GM19467 (cell line): ENCODE measurements around the gene ZNF239.
"Not testable (repeated sequence)": the region's sequence is repeated elsewhere in the genome, so short reads cannot be mapped to it uniquely, and the experiment has no call there.

Experiments
- ATAC-seq: cut with Tn5 transposase; IDR thresholded peaks from one replicate; pipeline ENCODE4 v1.9.1; 2021; ENCODE audit warnings: mild to moderate bottlenecking, moderate library complexity; ENCODE audit not compliant: unreplicated experiment

ZNF239 gene

DNA sequence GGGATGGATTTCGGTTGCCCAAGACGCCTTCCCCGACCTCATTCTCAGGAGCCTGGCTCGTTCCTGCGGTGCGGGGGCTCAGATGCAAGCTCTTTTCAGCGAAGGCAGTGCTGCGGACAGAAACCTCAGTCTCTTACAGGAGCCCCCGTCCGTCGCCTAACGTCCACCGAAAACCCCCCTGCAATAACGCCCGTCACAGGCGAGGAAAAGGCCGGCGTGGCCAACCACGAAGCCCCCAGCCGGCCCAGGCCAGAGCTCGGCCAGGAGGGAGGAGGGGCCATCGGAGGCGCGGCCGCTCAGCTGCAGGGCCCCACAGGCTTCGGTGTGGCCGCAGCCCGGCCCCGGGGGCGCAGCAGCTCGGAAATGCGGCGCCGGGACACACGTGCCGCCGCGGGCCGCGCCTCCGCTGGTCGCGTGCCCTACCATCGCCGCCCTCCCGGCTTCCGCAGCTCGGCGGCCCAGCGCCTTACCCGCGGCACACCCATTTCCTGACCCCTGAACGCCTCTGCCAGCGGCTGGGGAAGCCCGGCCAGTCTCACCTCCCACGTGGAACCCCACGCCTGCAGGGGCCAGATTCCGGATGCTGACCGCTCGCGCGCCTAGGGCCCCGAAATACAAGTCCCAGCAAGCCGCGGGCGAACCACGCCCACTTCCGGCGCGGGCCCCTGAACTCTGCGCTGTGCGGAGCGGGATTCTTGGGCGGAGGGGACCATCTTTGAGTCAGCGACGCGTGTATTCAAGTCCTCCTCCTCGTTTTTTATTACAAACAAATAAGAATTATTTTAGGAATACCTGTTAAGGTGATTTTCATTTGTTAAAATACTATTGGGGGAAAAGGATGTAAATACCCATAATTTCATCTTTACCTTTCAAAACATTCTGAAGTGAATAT is at the start of gene ZNF239:
TSS of gene ZNF239 (minus strand) at position 616 of the 892 bp plus-strand sequence. CDS start 16,537 bp downstream, outside the sequence.
- ATAC-seq = peak; percentile 94

- ATAC-seq = no peak
These were observed 48.9 kb upstream of the ZNF239 start for GRCh38 chr10:43623351-43623750.

DNA sequence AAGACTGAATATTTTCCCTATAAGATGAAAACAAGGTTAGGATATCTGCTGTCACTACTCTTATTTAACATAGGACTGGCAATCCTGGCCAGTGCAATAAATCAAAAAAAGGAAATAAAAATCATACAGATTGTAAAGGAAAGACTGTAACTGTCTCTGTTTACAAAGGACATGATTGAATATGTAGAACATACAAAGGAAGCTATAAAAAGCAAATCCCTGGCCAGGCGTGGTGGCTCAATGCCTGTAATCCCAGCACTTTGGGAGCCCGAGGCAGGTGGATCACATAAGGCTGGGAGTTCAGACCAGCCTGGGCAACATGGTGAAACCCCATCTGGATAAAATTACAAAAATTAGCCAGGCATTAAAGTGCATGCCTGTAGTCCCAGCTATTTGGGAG is 47.6 kb upstream of the ZNF239 start:
- ATAC-seq = no peak

DNA sequence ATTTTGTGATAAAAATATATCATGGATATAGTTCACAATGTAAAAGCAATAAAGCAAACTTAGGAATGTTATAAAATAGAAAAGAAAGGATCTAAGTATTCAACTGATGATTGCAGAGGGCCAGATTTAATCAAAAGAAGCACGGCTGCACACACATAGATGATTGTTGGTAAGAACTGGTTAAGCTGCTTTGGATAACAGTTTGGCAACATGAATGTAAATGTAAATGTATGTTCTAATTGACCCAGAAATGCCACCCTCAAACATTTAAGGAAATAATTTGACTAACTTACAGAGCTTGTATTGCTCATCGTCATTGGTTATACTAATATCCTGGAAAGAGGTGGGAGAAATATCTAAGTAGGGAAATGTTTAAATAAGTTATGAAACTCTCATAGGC is 45.0 kb upstream of the ZNF239 start:
- no peak for ATAC-seq

GRCh38 chr10:43616697-43617370 is 42.4 kb upstream of the ZNF239 start:
- no peak for ATAC-seq

DNA sequence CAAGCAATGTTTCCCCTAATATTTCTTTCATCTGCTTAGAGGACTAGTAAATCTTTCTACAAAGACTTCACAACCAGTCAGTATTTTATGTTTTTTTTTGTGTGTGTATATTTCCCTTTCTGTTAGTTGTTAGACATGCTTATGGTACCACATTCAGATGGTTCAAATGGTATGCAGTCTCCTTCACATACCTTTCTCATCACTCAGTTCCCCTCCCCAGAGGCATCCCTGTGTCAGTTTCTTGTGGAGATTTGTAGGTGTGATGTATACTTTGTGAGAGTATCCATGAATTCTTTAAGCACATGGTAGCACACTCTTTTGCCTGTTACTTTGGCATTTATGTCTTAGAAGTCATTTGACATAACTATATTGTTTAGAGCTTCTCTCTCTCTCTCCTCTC is 36.2 kb upstream of the ZNF239 start:
- ATAC-seq = no peak

- no peak for ATAC-seq
These were observed 32.8 kb upstream of the ZNF239 start for GRCh38 chr10:43607199-43607573.

DNA sequence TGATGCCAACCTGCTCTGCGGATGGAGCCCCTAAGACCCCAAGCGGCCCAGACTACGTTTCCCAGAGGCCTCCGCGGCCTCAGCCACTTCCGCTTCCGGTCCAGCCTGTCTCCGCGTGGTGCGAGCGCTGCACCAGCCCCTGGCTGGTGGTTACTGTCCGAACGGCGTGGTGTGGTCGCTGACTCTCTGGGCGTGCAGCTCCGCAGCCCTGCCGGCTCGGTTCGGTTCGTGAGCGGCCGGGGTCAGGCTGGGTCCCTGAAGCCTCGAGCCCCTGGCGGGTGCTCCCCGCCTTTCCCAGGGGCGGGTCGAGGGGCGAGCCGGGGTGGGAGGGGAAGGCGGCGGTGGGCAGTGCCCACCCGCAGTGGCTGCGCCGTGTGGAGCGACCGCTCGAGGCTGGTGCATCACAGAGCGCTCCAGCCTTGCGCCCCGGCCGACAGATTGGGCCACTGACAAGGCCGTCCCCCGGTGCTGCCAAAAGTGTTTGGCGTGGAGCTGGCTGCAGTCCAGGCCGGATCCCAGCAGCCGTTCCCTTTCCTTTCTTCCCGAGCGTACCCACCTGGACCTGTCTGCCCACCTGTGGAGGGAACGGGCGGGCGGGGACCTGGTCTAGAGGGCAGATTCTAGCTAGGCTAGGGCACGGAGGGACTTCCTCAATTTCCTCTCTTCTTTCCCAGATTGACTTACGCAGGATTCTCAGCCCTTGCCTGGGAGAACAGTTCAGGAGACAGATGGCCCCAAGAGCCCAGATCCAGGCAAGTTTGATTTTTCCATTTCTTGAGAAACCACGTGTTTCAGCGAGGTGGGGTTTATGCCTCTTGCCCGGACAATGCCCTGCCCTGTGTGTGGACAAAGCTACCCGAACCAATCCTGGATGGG is 32.1 kb upstream of the ZNF239 start, which contains the start of gene ZNF485:
TSS of gene ZNF485 (plus strand) at position 116 of the 876 bp plus-strand sequence. CDS start at position 729, 613 bp downstream.
- ATAC-seq = peak; percentile 98

DNA sequence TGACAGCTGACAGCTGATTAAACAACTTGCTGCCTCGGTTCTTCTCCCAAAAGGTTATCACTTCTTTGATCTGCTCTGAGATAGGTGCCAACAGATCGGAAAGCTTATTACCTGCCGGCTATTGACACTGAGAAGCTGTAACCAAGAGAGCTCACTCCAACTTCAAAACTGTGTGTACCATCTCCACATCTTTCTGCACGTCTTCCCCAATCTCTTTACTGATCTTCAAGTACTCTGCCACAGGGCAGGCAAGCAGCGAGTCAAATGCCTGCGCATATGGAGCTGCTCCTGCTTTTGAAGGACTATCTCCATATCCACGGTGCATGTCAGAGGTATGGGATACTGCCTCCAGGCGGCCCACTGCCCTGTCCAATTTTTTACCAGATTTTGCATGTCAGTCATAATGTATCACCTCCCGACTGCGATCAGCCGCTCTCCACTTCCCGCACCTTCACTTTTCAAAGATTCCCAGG is 31.5 kb upstream of the ZNF239 start:
- no peak for ATAC-seq

DNA sequence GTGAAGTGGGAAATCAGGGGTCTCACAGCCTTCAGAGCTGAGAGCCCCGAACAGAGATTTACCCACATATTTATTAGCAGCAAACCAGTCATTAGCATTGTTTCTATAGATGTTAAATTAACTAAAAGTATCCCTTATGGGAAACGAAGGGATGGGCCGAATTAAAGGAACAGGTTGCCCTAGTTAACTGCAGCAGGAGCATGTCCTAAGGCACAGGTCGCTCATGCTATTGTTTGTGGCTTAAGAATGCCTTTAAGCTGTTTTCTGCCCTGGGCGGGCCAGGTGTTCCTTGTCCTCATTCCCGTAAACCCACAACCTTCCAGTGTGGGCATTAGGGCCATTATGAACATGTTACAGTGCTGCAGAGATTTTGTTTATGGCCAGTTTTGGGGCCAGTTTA is 27.2 kb upstream of the ZNF239 start:
- not testable (repeated sequence) for ATAC-seq

- ATAC-seq = no peak
These were observed 24.9 kb upstream of the ZNF239 start for GRCh38 chr10:43599333-43599732.

DNA sequence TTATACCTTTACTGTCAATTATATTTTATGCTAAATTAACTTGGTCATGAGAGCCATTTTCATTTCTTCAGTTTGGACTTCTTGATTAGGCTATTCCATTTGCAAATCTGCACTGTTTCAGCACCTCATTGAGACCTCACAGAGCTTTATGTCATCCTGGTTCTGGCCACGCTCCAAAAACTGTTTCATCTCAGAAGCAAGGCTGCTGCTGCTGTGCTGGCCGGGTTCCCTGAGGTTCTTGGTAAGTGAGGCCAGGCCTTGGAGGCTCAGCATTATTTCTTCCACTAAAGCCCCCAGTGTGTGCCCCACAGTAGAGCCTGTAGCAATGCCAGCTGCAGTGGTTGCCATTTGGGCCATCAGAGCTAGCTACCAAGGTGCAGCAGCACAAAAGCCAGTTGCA is 24.0 kb upstream of the ZNF239 start:
- ATAC-seq = no peak

- ATAC-seq = no peak
These were observed 22.1 kb upstream of the ZNF239 start for GRCh38 chr10:43596546-43596945.

DNA sequence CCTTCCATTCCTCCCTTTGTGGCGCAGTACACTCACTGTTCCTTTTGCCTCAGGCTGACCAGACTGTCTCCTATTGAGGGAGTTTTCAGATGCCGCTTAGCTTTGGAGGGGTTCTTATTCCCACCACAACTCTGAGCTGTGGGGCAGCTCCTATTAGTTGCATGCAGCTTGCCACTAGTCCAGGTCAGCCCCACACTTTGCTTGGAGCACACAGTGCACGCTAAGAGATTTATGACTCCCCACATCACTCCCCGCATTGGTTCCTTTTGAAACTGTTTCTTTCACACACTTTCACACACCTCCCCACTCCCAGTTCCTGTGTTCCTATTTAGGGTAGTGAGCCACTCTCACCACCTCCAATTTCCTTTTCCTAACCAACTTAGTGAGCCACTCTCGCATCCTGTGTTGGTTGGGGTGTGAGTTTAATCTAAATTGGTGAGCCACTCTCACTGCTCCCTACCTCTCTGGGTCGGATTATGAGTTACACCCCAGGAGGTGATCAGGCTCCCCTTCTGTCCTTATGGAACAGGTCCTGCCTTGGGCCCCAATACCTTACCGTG is 21.4 kb upstream of the ZNF239 start:
- peak; percentile 51 for ATAC-seq

DNA sequence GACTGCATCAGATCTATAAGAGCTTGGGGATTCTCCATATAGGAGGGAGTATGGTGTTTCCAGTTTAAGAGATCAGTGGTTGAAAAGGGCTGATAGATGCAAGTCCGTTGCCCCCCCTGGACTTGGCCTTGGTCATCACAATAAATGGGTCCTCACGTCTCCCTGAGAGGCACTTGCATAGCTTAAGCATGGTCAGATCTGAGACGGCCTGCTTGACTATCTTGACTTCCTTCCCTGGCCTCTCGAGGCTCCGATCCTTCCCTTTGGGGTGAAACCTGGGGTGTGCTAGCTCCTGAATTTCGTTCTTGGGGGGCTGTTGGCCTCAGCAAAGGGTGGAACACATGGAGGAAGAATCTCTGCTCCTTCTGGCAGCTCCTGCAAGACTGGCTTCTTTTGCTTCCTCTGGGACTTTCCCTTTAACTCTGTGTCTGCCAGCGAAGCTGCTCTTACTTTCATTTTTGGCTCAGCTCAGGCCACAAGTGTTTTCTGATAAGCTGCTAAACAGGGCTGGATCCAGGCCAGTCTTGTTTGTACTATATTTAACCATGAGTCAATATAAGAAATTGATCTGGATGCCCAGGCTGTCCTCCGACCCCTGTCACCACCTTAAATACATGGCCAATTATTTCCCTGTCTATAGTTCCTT is 20.7 kb upstream of the ZNF239 start:
- peak; percentile 88 for ATAC-seq

DNA sequence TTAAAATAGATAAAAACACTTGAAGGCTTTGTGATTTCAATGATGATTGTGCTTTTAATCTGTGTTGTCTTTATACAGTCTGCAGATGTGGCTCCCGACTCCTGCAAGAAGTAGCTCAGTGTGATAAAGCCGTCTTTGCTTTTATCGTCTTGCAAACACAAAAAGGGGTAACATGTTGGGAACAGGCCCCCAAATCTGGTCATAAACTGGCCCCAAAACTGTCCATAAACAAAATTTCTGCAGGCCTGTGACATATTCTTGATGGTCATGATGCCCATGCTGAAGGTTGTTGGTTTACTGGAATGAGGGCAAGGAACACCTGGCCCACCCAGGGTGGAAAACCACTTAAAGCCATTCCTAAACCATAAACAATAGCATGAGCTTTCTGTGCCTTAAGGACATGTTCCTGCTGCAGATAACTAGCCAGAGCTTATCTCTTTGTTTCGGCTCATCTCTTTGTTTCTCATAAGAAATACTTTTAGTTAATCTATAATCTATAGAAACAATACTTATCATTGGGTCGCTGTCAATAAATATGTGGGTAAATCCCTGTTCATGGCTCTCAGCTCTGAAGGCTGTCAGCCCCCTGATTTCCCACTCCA is 17.0 kb upstream of the ZNF239 start:
- no peak for ATAC-seq

- not testable (repeated sequence) for ATAC-seq
These were observed 12.3 kb upstream of the ZNF239 start for GRCh38 chr10:43586730-43587115.

GRCh38 chr10:43585981-43586729 is 11.7 kb upstream of the ZNF239 start:
- ATAC-seq = no peak

DNA sequence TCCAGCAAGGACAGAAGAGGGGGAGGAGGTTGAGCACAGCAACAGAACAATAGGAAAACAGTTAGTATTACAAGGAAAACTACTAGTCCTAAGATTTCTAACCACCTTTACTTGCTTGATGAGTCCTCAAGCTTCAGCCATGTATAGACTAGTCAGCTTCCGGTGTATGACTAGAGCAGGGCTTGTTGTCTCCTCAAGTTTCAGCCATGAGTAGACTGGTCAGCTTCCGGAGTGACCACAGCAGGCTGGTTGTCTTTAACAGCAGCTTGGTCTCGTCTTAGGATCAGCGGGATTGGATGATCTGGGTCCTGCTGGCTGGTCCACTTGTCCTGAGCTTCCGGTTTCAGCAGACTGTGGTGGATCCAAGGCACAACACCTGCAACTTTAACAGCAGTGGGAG is 10.6 kb upstream of the ZNF239 start:
- ATAC-seq = no peak
